HG02885 (cell line): ENCODE results near the gene MYO1D.

Source experiments
- ATAC-seq: cut with Tn5 transposase; IDR thresholded peaks from one replicate; pipeline ENCODE4 v1.9.1; 2021; ENCODE audit warnings: mild to moderate bottlenecking; ENCODE audit not compliant: unreplicated experiment, poor library complexity

The MYO1D gene

GRCh38 chr17:32861981-32862380 is 14.9 kb downstream of the MYO1D start:
- ATAC-seq, result no peak

- no peak for ATAC-seq
Measured at GRCh38 chr17:32859857-32860525, 16.9 kb downstream of the MYO1D start.

- no peak for ATAC-seq
Measured at GRCh38 chr17:32855620-32856019, 21.3 kb downstream of the MYO1D start.

- ATAC-seq, result no peak
Measured at GRCh38 chr17:32854832-32855389, 22.0 kb downstream of the MYO1D start.

- no peak for ATAC-seq
Measured at GRCh38 chr17:32854207-32854606, 22.7 kb downstream of the MYO1D start.

- no peak for ATAC-seq
Measured at GRCh38 chr17:32852811-32853210, 24.1 kb downstream of the MYO1D start.

- ATAC-seq, result no peak
Measured at GRCh38 chr17:32849879-32850278, 27.0 kb downstream of the MYO1D start.

- no peak for ATAC-seq
Measured at GRCh38 chr17:32847977-32848376, 28.9 kb downstream of the MYO1D start.

- no peak for ATAC-seq
Measured at GRCh38 chr17:32846143-32846542, 30.8 kb downstream of the MYO1D start.

GRCh38 chr17:32840241-32840640 is 36.7 kb downstream of the MYO1D start:
- no peak for ATAC-seq

- no peak for ATAC-seq
Measured at GRCh38 chr17:32836527-32836926, 40.4 kb downstream of the MYO1D start.

GRCh38 chr17:32835291-32835761 is 41.6 kb downstream of the MYO1D start:
- peak; percentile 81 for ATAC-seq

- no peak for ATAC-seq
Measured at GRCh38 chr17:32834104-32834503, 42.8 kb downstream of the MYO1D start.

GRCh38 chr17:32833526-32833925 is 43.4 kb downstream of the MYO1D start:
- no peak for ATAC-seq

GRCh38 chr17:32833076-32833475 is 43.8 kb downstream of the MYO1D start:
- no peak for ATAC-seq

- ATAC-seq, result no peak
Measured at GRCh38 chr17:32831627-32832243, 45.2 kb downstream of the MYO1D start.

GRCh38 chr17:32831223-32831622 is 45.7 kb downstream of the MYO1D start:
- no peak for ATAC-seq

GRCh38 chr17:32828822-32829221 is 48.1 kb downstream of the MYO1D start:
- ATAC-seq, result peak; percentile 22

GRCh38 chr17:32827227-32827626 is 49.7 kb downstream of the MYO1D start:
- ATAC-seq, result no peak

- ATAC-seq, result no peak
Measured at GRCh38 chr17:32826076-32826475, 50.8 kb downstream of the MYO1D start.

GRCh38 chr17:32824334-32824733 is 52.6 kb downstream of the MYO1D start:
- ATAC-seq, result no peak

- no peak for ATAC-seq
Measured at GRCh38 chr17:32822996-32823395, 53.9 kb downstream of the MYO1D start.
